Muscle layer of duodenum (tissue), 2 donors: ENCODE results near the gene ATPAF1.
A peak's percentile ranks its signal among the peaks of the same experiment; 100 is the strongest.
"Not testable (repeated sequence)": the region's sequence is repeated elsewhere in the genome, so short reads cannot be mapped to it uniquely, and the experiment has no call there.

Experiments
- H3K27ac ChIP-seq: one replicate; pipeline ENCODE4 v1.7.0; 2013; ENCODE audit warnings: mild to moderate bottlenecking, low read length
- H3K27me3 ChIP-seq: one replicate; pipeline ENCODE4 v1.7.0; 2013; ENCODE audit warnings: low read depth, mild to moderate bottlenecking, control low read depth, low read length
- H3K36me3 ChIP-seq, 2 donors: one replicate each; pipeline ENCODE4 v1.7.0; 2013; ENCODE audit warnings: low read length in 2 of 2, control low read depth in 1 of 2, mild to moderate bottlenecking in 1 of 2; ENCODE audit not compliant: insufficient read depth in 2 of 2, control insufficient read depth in 1 of 2
- H3K4me1 ChIP-seq, 2 donors: one replicate each; pipeline ENCODE4 v1.7.0; 2013; ENCODE audit warnings: low read length in 2 of 2, mild to moderate bottlenecking in 2 of 2, control low read depth in 1 of 2, moderate library complexity in 1 of 2; ENCODE audit not compliant: insufficient read depth in 2 of 2, control insufficient read depth in 1 of 2
- H3K4me3 ChIP-seq, 2 donors: one replicate each; pipeline ENCODE4 v1.7.0; 2013; ENCODE audit warnings: low read length in 2 of 2, low read depth in 1 of 2, mild to moderate bottlenecking in 1 of 2
- H3K9me3 ChIP-seq, 2 donors: one replicate each; pipeline ENCODE4 v1.7.0; 2013; ENCODE audit warnings: low read length in 2 of 2, control low read depth in 1 of 2, mild to moderate bottlenecking in 1 of 2; ENCODE audit not compliant: control insufficient read depth in 1 of 2
- donor health status: healthy.

Gene ATPAF1

GRCh38 chr1:46659307-46659870 lies 8.8 kb downstream of the ATPAF1 start:
- Histone ChIP-seq H3K9me3 (no peaks in the 10 kb centered on the region), H3K4me3 (no peak overlapping the region), H3K36me3 (peaks cover 26 to 27% of the 10 kb centered on the region in 2 donors), H3K4me1 (peaks cover 0 to 3% of the 10 kb centered on the region in 2 donors), H3K27me3 (no peaks in the 10 kb centered on the region), H3K27ac (no peak overlapping the region)

DNA sequence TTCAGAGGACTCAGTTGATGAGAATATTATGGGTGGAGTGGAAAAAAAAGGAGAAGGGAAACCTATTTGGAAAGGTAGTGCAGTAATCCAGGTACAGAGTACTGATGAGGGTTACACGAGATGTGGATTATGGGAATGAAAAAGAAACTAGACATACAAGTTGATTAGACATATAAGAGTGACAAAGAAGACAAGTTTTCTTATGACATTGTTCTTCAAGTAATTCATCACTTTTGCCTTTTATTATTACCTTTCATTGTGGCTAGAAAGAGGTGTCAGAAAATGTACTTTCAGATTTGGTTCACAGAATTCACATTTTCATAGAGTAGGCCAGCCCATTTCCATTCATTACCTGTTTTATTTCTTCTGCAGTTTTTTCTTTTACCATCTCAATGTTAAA lies 10.4 kb downstream of the ATPAF1 start:
- Histone ChIP-seq H3K4me1 (peaks cover 0 to 7% of the 10 kb centered on the region in 2 donors), H3K27ac (no peak overlapping the region), H3K4me3 (no peak overlapping the region), H3K9me3 (no peaks in the 10 kb centered on the region), H3K27me3 (no peaks in the 10 kb centered on the region), H3K36me3 (peaks cover 16 to 25% of the 10 kb centered on the region in 2 donors)

DNA sequence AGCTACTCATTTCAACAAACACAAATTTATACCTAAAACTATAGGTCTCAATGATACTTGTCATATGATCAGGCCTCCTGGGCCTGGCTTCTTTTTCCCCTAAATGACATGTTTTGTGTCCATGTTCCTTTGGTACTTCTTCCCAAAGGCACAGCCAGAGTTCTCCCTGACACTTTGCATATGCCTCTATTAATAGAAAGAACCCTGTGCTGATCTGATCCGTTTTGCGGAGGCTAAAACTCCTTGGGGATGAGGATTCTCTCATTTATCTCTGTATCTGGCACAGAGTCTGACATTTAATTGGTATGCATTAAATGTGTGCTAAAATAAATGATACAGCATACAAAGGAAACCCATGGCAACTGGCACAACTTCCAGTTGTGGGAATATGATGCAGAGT lies 11.5 kb downstream of the ATPAF1 start:
- Histone ChIP-seq H3K36me3 (peaks cover 16 to 28% of the 10 kb centered on the region in 2 donors), H3K9me3 (no peaks in the 10 kb centered on the region), H3K4me3 (no peak overlapping the region), H3K27ac (no peak overlapping the region), H3K27me3 (no peaks in the 10 kb centered on the region), H3K4me1 (peaks cover 0 to 7% of the 10 kb centered on the region in 2 donors)

DNA sequence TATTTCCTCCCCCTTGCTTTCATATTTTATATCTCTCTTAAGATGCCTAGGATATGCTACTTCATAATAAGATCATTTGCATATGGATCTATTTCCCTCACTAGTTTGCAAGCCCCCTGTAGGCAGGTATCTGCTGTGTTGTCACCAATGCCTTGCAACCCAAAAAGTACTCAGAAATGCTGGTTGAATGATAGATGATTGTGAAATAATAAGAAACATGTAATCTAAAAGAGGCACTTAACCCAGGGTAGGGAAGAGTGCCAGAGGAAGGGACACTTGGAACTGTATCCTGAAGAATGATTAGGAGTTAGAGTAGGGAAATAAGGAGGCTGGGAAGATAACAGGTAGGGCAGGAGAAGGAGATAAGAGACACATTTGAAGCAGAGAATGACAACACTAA lies 12.3 kb downstream of the ATPAF1 start:
- Histone ChIP-seq H3K36me3 (peaks cover 16 to 28% of the 10 kb centered on the region in 2 donors), H3K27ac (no peak overlapping the region)

DNA sequence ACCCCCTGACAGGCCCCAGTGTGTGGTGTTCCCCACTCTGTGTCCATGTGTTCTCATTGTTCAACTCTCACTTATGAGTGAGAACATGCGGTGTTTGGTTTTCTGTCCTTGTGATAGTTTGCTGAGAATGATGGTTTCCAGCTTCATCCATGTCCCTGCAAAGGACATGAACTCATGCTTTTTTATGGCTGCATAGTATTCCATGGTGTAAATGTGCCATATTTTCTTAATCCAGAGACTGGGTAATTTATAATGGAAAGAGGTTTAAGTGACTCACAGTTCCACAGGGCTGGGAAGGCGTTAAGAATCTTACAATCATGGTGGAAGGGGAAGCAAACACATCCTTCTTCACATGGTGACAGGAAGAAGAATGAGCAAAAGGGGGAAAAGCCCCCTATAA lies 13.5 kb downstream of the ATPAF1 start:
- H3K27ac ChIP-seq, H3K9me3 ChIP-seq, H3K27me3 ChIP-seq, H3K4me3 ChIP-seq, H3K4me1 ChIP-seq: not testable (repeated sequence)
- peaks cover 21 to 39% of the 10 kb centered on the region in 2 donors for H3K36me3 ChIP-seq

More for the DNA sequence above, 12.3 kb downstream of the ATPAF1 start:
- no peaks in the 10 kb centered on the region for H3K27me3 ChIP-seq
- H3K9me3 ChIP-seq: no peaks in the 10 kb centered on the region
- no peak overlapping the region for H3K4me3 ChIP-seq
- H3K4me1 ChIP-seq: peaks cover 0 to 7% of the 10 kb centered on the region in 2 donors

DNA sequence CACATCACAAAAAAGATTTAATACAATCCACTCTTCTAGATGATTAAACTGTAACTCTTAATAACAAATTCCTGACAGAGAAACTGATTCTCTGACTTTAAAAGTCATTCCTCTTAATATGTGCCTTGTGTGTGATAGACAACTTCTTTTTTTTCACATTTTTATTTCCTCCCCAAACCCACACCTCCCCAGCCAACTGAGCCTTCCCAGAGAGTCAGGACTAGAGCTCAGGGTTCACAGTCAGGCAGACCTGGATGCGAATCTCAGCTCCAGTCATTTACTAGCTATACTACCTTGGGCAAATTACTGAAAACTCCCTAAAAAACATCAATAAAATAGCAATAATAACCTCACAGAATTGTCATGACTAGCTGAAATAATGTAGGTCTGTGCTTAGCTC lies 14.2 kb downstream of the ATPAF1 start:
- Histone ChIP-seq H3K27ac (peak overlapping the region; percentile 34), H3K4me1 (peaks cover 0 to 7% of the 10 kb centered on the region in 2 donors), H3K27me3 (no peaks in the 10 kb centered on the region), H3K4me3 (peak overlapping the region in 1 of 2 donors; percentile 3), H3K36me3 (peaks cover 22 to 41% of the 10 kb centered on the region in 2 donors), H3K9me3 (peaks cover 0 to 9% of the 10 kb centered on the region in 2 donors)

DNA sequence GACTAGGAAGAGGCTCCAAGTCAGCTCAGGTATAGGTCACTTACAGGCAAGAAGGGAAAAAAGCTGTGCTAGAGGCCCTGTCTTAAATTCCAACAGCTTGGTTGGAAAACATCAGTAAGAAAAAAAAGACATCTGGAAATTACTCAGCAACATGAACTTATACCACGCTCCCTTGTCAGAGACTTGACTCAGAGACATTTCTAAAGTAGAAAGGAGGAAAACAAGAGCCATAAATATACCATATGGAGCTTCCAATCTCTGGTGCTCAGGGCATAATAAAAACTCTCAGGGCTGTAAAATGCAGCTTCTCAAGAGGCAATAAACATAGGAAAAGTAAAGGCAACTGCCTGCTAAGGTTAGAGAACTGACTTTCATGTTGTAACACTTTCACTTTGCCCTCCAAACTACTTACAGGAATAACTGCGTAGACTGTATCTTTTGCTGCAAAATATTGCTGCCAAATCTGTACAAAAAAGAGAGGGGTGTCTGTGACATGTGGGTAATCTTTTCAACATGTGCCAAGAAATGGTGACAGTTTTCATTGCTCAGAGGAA lies 14.7 kb downstream of the ATPAF1 start:
- H3K36me3 ChIP-seq: peaks cover 22 to 40% of the 10 kb centered on the region in 2 donors
- no peaks in the 10 kb centered on the region for H3K27me3 ChIP-seq
- peaks cover 0 to 7% of the 10 kb centered on the region in 2 donors for H3K4me1 ChIP-seq
- H3K9me3 ChIP-seq: peaks cover 0 to 9% of the 10 kb centered on the region in 2 donors
- H3K27ac ChIP-seq: peak overlapping the region; percentile 34
- H3K4me3 ChIP-seq: peak overlapping the region in 1 of 2 donors; percentile 3

GRCh38 chr1:46652321-46653100 lies 15.7 kb downstream of the ATPAF1 start:
- no peak overlapping the region for H3K4me3 ChIP-seq
- H3K27me3 ChIP-seq: no peaks in the 10 kb centered on the region
- peaks cover 0 to 7% of the 10 kb centered on the region in 2 donors for H3K4me1 ChIP-seq
- peaks cover 22 to 37% of the 10 kb centered on the region in 2 donors for H3K36me3 ChIP-seq
- peaks cover 0 to 9% of the 10 kb centered on the region in 2 donors for H3K9me3 ChIP-seq
- peak overlapping the region; percentile 34 for H3K27ac ChIP-seq

- H3K27me3 ChIP-seq, H3K9me3 ChIP-seq, H3K27ac ChIP-seq, H3K4me3 ChIP-seq: not testable (repeated sequence)
- Histone ChIP-seq H3K4me1 (peaks cover 0 to 11% of the 10 kb centered on the region in 2 donors), H3K36me3 (peaks cover 13 to 42% of the 10 kb centered on the region in 2 donors)
Observed at GRCh38 chr1:46651152-46651551, 17.0 kb downstream of the ATPAF1 start.

GRCh38 chr1:46650491-46650890 lies 17.7 kb downstream of the ATPAF1 start:
- H3K4me1 ChIP-seq: peaks cover 0 to 8% of the 10 kb centered on the region in 2 donors
- no peak overlapping the region for H3K27ac ChIP-seq
- H3K4me3 ChIP-seq: no peak overlapping the region
- no peaks in the 10 kb centered on the region for H3K27me3 ChIP-seq
- H3K36me3 ChIP-seq: peaks cover 7 to 42% of the 10 kb centered on the region in 2 donors
- H3K9me3 ChIP-seq: peaks cover 0 to 9% of the 10 kb centered on the region in 2 donors

DNA sequence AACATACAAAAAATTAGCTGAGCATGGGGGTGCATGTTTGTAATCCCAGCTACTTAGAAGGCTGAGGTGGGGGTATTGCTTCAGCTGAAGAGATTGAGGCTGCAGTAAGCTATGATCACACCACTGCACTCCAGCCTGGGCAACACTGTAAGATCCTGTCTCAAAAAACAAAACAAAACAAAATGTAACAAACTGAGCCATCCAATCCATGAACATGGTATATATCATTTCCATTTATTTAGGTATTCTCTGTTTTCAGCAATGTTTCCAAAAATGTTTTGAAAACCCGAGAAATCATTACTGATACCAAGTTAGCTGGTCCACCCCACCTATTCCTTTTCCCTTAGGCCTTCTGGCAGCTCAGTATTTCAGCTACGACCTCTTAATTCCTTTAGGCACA lies 18.4 kb downstream of the ATPAF1 start:
- no peak overlapping the region for H3K4me3 ChIP-seq
- H3K4me1 ChIP-seq: peaks cover 0 to 11% of the 10 kb centered on the region in 2 donors
- no peaks in the 10 kb centered on the region for H3K27me3 ChIP-seq
- peaks cover 6 to 40% of the 10 kb centered on the region in 2 donors for H3K36me3 ChIP-seq
- peaks cover 0 to 9% of the 10 kb centered on the region in 2 donors for H3K9me3 ChIP-seq
- H3K27ac ChIP-seq: no peak overlapping the region
